ENCODE data around the gene CPT1B.
"Not testable (repeated sequence)": the region's sequence is repeated elsewhere in the genome, so short reads cannot be mapped to it uniquely, and the experiment has no call there.

The CPT1B gene

DNA sequence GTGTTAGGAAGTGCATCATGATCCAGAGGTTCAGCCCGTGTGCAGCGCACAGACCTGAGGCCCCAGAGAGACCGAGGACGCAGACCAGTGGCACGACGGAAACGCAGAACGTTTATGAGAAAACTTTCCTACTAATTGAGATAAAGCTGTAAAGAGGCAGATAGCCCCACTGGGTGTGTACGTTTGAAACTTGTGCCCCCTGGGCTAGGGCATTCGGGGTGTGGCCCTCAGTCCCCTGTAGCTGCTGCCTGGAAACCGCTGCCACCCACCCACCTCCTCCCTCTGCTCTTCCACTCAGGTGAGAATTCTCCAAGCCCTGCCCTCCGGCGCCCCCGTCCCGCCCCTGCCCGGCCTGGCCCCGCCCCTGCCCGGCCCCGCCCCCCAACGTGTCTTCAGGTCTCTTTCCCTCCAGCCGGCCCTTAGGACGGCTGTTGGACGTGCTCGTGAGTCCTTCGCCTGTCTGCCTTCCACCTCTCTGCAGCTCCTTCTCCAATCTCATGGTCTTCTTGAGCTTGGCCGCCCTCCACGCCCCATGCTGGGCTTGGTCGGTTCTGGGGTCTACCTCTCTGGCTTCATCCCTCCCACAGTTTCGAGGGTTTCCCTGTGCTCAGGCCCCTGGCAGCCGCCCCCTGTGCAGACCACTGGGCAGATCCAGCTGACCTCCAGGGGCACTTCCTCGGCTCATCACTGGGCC lies 34.4 kb upstream of the CPT1B start:
- Mint-ChIP-seq H3K4me1 (ENCODE audit: low read depth) (peaks cover 2% of the 10 kb centered on the region), H3K36me3 (ENCODE audit: low read depth) (no peaks in the 10 kb centered on the region), H3K27ac (no peak overlapping the region), H3K4me3 (no peak overlapping the region), H3K9me3 (no peaks in the 10 kb centered on the region), H3K27me3 (ENCODE audit: low read depth) (peaks cover 22% of the 10 kb centered on the region)

DNA sequence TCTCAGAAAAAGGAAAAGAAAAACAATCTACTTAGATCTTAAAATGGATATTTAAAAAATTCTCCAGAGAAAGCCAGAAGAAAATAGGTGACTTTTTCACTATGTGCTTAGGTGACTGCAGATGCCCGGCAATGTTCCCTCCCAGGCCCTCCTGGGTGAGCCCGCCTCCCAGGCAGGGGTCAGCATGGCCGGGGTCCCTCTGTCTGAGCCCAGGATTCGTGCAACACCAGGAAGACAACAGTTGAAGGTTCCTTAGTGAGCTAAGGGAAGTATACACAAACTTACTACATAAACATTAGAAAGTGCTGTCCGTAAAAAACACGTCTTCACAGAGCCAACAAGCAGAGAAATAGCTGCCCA lies 33.9 kb upstream of the CPT1B start:
- Mint-ChIP-seq H3K4me1 (ENCODE audit: low read depth) (peaks cover 2% of the 10 kb centered on the region), H3K27me3 (ENCODE audit: low read depth) (peaks cover 27% of the 10 kb centered on the region), H3K4me3 (no peak overlapping the region), H3K36me3 (ENCODE audit: low read depth) (no peaks in the 10 kb centered on the region), H3K27ac (no peak overlapping the region), H3K9me3 (no peaks in the 10 kb centered on the region)

DNA sequence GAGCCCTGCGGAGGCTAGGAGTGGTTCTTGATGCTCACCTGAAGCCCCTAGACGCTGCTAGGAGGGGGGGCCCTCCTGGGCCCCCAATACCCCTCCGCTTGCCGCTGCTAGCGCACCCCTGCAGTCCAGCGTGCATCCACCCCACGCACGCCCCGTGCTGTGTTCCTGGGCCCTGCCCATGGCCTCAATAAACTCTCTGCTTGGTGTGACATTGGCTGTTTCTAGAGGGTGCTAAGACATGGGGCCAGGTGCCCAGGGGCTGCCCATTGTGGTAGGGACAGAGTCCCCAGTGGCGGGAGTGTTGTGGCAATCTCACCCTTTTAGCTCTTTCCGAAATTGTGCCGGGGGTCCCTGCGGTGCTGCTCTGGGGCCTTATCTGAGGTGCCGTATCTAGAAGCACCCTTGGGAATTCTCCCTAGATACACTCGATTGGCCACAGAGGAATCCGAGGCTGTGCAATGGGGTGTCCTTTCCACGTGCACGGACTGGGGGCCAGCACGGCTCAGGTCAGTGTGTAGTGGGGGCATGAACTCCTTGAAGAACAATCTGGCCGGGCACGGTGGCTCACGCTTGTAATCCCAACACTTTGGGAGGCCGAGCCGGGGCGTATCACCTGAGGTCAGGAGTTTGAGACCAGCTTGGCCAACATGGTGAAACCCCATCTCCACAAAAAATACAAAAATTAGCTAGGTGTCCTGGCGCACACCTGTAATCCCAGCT lies 33.3 kb upstream of the CPT1B start:
- H3K4me3 Mint-ChIP-seq: no peak overlapping the region
- peaks cover 27% of the 10 kb centered on the region for H3K27me3 Mint-ChIP-seq (ENCODE audit: low read depth)
- H3K9me3 Mint-ChIP-seq: no peaks in the 10 kb centered on the region
- no peak overlapping the region for H3K27ac Mint-ChIP-seq
- no peaks in the 10 kb centered on the region for H3K36me3 Mint-ChIP-seq (ENCODE audit: low read depth)
- H3K4me1 Mint-ChIP-seq (ENCODE audit: low read depth): peaks cover 2% of the 10 kb centered on the region

DNA sequence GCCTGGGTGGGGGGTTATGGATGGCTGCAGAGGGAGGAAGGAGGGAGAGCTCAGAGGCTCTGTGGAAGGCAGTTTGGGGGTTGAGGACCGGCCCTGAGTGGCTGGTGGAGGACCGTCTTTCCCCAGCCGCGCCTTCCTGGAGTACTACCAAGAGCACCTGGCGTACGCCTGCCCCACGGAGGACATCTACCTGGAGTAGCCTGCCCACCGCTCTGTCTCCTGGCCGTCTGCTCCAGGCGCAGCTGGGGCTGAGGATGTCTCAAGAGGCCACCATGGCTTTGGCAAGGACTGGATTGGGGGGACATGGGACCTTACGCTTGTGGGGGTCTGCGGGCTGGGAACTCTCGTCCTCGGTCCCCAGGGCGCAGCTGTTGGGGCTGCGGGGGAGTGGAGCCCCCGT lies 32.4 kb upstream of the CPT1B start:
- Mint-ChIP-seq H3K9me3 (no peaks in the 10 kb centered on the region), H3K27me3 (ENCODE audit: low read depth) (peaks cover 26% of the 10 kb centered on the region), H3K36me3 (ENCODE audit: low read depth) (no peaks in the 10 kb centered on the region), H3K27ac (no peak overlapping the region), H3K4me3 (no peak overlapping the region), H3K4me1 (ENCODE audit: low read depth) (peaks cover 2% of the 10 kb centered on the region)

DNA sequence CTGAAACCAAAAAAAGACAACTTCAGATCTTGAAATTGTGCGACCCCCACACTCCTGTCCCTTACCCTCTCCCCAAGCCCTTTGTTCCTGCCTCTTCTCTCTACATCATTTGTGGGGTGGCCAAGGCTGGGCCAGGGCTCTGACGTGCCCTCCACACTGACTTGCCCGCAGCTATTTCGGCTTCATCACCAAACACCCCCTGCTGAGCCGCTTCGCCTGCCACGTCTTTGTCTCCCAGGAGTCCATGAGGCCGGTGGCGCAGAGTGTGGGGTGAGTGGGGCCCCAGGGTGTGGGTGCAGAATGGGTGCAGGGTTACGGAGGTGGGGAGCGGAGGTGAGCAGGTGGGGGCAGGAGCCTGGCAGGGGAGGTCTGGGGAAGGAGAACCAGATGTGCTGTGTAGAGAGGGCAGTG lies 31.8 kb upstream of the CPT1B start:
- Mint-ChIP-seq H3K4me3 (no peak overlapping the region), H3K4me1 (ENCODE audit: low read depth) (peaks cover 2% of the 10 kb centered on the region), H3K27ac (no peak overlapping the region), H3K36me3 (ENCODE audit: low read depth) (no peaks in the 10 kb centered on the region), H3K9me3 (no peaks in the 10 kb centered on the region), H3K27me3 (ENCODE audit: low read depth) (peaks cover 23% of the 10 kb centered on the region)

DNA sequence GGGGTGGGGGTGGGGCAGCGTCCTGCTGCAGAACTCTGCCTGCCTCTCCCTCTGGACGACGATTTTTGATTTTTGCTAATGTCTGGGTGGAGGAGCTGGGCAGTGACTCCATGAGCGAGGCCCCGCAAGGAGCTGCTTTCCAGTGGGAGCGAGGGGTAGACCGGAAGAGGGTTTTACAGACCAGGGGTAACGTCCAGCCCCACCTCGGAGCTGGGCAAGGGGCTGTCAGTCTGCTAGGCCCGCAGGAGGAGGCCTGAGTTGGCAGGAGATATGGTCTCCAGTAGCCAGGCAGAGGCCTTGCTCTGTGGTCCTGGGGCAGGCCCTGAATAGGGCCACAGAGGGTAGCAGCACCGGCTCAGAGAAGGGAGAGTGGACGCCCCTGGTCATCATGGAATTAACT lies 31.4 kb upstream of the CPT1B start:
- peaks cover 22% of the 10 kb centered on the region for H3K27me3 Mint-ChIP-seq (ENCODE audit: low read depth)

DNA sequence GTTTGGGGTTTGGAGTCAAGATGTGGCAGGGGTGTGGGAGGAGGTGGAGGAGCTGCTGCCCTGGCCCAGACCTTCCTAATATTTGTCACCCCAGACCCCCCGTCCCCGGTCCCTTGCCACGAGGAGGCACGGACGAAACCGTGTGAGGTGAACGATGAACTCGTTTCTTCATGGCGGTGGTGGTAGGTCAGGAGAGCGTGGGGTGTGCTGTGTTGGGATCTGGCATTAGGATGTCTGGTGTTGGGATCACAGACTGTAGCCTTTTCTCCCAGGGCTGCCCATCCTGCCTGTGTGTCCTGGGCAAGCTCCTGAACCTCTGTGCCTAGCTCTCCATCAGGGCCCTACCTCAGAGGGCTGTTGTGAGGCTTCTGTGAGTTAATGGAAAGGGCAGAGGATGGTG lies 30.8 kb upstream of the CPT1B start:
- H3K27me3 Mint-ChIP-seq (ENCODE audit: low read depth): peaks cover 17% of the 10 kb centered on the region
- no peak overlapping the region for H3K4me3 Mint-ChIP-seq
- H3K9me3 Mint-ChIP-seq: no peaks in the 10 kb centered on the region
- peaks cover 2% of the 10 kb centered on the region for H3K4me1 Mint-ChIP-seq (ENCODE audit: low read depth)
- no peak overlapping the region for H3K27ac Mint-ChIP-seq
- H3K36me3 Mint-ChIP-seq (ENCODE audit: low read depth): no peaks in the 10 kb centered on the region

More for the DNA sequence above, 31.4 kb upstream of the CPT1B start:
- no peaks in the 10 kb centered on the region for H3K36me3 Mint-ChIP-seq (ENCODE audit: low read depth)
- peaks cover 2% of the 10 kb centered on the region for H3K4me1 Mint-ChIP-seq (ENCODE audit: low read depth)
- no peak overlapping the region for H3K4me3 Mint-ChIP-seq
- no peaks in the 10 kb centered on the region for H3K9me3 Mint-ChIP-seq
- no peak overlapping the region for H3K27ac Mint-ChIP-seq

DNA sequence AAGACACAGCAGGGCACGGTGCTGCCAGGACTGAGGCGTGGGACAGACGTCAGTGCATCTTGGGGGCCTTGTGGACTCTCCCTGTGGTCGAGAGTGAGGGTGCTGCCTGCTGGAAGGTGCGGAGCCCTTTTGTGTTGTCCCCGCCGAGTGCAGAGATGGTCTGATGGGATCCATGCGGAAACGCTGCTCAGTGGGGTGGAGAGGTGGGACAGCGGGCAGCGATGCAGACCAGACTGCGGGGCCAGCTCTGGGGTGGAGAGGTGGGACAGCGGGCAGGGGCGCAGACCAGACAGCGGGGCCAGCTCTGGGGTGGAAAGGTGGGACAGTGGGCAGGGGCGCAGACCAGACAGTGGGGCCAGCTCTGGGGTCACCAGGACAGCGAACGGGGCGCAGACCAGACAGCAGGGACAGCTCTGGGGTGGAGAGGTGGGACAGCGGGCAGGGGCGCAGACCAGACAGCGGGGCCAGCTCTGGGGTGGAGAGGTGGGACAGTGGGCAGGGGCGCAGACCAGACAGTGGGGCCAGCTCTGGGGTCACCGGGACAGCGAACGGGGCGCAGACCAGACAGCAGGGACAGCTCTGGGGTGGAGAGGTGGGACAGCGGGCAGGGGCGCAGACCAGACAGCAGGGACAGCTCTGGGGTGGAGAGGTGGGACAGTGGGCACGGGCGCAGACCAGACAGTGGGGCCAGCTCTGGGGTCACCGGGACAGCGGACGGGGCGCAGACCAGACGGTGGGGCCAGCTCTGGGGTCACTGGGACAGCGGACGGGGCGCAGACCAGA lies 30.0 kb upstream of the CPT1B start:
- not testable (repeated sequence) for H3K4me1 Mint-ChIP-seq (ENCODE audit: low read depth); H3K27ac Mint-ChIP-seq; H3K9me3 Mint-ChIP-seq; H3K36me3 Mint-ChIP-seq (ENCODE audit: low read depth); H3K4me3 Mint-ChIP-seq
- H3K27me3 Mint-ChIP-seq (ENCODE audit: low read depth): peaks cover 20% of the 10 kb centered on the region

DNA sequence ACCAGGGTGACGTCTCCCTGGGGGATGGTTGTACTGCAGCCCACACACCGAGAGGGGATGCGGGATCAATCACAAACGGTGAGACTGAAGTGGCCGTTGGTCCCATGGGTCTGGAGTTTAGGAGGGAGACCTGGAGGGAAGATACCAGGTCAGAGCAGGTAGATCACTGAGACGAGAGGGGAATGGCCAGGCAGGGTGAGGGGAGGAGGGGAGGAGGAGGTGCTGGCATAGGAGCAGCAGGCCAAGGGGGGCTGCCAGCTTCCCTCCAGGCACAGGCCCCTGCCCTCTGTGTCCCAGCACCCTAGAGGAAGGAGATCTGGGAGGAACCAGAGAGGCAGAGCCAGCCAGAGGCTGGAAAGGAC lies 29.4 kb upstream of the CPT1B start:
- peaks cover 26% of the 10 kb centered on the region for H3K27me3 Mint-ChIP-seq (ENCODE audit: low read depth)
- no peaks in the 10 kb centered on the region for H3K9me3 Mint-ChIP-seq
- H3K4me1 Mint-ChIP-seq (ENCODE audit: low read depth): peaks cover 2% of the 10 kb centered on the region
- H3K4me3 Mint-ChIP-seq: no peak overlapping the region
- H3K27ac Mint-ChIP-seq: no peak overlapping the region
- no peaks in the 10 kb centered on the region for H3K36me3 Mint-ChIP-seq (ENCODE audit: low read depth)

DNA sequence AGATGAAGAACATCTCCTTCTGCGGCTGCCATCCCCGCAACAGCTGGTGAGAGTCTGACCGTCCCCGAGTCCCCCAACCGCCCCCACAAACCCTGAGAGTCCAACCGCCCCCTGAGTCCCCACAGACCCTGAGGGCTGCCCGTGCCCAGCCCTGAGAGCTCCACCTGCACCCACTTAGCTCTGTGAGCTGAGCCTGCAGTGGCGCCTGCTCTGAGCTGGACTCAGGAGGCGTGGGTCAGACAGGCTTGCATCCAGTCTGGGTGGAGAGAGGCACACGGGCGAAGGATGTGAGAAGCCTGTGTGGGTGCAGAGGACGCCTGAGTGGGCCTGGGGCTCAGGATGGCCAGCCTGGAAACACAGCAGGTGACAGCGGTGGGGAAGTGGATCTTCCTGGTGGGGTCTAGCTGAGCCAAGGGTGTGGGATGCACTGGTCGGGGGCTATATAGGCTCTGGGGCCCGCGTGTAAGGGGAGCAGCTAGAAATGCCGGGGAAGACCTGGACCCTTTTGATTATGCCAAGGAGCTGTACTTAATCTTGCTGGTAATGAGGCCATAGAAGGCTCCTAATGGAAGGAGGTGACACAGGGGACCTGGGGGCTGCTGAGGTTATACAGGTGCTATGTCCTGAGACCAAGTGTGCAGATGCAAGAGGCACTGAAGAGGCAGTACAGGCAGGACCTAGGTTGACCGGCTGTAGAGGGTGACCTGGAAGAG lies 28.9 kb upstream of the CPT1B start:
- Mint-ChIP-seq H3K4me1 (ENCODE audit: low read depth) (no peaks in the 10 kb centered on the region), H3K9me3 (no peaks in the 10 kb centered on the region), H3K4me3 (no peak overlapping the region), H3K27ac (no peak overlapping the region), H3K36me3 (ENCODE audit: low read depth) (no peaks in the 10 kb centered on the region), H3K27me3 (ENCODE audit: low read depth) (peaks cover 27% of the 10 kb centered on the region)

DNA sequence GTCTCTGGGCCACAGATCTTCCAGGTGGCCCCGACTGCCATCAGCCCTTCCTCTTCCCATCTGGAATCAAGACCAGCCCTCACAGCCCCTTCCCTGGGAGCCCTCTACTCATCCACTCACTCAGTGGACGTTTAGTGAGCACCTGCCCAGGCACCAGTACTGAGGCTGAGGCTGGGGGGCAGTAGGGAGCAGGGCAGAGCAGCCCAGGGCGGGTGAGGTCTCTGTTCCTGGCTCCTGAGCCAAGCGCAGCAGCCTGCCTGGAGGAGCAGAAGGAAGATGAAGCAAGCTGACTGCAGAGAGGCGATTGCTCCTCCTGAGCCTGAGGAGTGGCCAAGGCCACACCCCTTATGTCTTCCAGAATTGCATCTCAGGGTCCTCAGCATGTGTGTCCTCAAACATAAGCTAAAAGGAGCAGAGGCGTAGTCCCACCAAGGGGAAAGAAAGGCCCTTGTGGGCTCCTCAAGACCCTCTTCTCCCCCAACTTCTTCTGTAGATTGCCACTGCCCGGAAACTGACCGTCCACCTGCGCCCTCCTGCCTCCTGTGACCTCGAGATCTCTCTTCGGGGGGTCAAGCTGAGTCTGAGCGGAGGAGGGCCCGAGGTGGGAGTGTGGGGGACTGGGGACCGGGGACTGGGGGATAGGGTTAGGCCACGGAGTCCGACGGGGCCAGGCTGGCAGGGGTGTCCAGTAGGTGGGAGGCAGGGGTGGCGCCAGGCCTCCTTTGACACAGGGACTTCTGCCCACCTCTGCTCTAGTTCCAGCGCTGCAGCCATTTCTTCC lies 28.1 kb upstream of the CPT1B start:
- Mint-ChIP-seq H3K27me3 (ENCODE audit: low read depth) (peaks cover 34% of the 10 kb centered on the region), H3K36me3 (ENCODE audit: low read depth) (peaks cover 1% of the 10 kb centered on the region), H3K9me3 (no peaks in the 10 kb centered on the region), H3K4me1 (ENCODE audit: low read depth) (peaks cover 2% of the 10 kb centered on the region), H3K4me3 (no peak overlapping the region), H3K27ac (no peak overlapping the region)

DNA sequence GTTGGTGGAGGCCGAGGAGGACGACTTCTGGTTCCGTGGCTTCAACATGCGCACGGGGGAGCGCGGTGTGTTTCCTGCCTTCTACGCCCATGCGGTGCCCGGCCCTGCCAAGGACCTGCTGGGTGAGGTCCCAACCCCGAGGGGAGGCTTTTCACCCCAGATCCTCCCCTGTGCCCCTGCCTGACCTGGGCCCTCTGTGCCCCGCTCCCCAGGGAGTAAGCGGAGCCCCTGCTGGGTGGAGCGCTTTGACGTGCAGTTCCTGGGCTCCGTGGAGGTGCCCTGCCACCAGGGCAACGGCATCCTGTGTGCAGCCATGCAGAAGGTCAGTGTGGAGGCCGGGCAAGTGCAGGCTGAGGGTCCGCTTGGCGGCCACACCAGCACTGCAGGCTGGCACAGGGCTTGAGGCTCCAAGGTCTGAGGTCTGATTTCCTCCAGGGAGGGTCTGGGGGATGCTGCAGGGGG lies 27.4 kb upstream of the CPT1B start:
- H3K27ac Mint-ChIP-seq: no peak overlapping the region
- H3K4me1 Mint-ChIP-seq (ENCODE audit: low read depth): peaks cover 2% of the 10 kb centered on the region
- H3K9me3 Mint-ChIP-seq: no peaks in the 10 kb centered on the region
- H3K4me3 Mint-ChIP-seq: no peak overlapping the region
- H3K27me3 Mint-ChIP-seq (ENCODE audit: low read depth): peaks cover 34% of the 10 kb centered on the region
- peaks cover 1% of the 10 kb centered on the region for H3K36me3 Mint-ChIP-seq (ENCODE audit: low read depth)

DNA sequence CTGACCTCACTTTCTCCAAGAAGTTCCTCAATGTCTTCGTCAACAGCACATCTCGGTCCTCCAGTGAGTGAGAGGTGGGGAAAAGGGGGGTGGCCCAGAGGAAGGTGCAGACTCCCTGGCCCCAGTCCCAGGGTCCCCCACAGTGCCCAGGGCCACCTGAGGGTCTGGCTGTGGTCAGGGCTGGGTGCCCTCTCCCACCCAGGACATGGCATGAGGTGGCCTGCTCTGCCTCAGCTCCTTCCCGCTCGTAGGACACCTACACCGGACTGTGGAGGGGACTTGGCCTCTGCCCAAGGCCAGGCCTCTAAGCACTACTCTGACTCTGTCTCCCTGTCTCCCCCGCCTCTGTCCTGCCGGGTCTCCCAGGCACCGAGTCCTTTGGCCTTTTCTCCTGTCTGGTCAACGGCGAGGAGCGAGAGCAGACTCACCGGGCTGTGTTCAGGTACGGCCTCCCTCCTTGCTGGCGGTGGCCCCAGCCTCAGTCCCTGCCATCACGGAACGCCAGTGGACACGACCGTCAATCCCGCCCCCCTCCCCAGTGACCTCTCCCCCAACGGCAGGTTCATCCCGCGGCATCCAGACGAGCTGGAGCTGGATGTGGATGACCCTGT lies 26.9 kb upstream of the CPT1B start:
- Mint-ChIP-seq H3K9me3 (no peaks in the 10 kb centered on the region), H3K36me3 (ENCODE audit: low read depth) (peaks cover 1% of the 10 kb centered on the region), H3K27me3 (ENCODE audit: low read depth) (peaks cover 35% of the 10 kb centered on the region), H3K4me1 (ENCODE audit: low read depth) (peaks cover 2% of the 10 kb centered on the region), H3K4me3 (no peak overlapping the region), H3K27ac (no peak overlapping the region)
